ENCODE data around the gene JDP2.
A peak's percentile ranks its signal among the peaks of the same experiment; 100 is the strongest.

The JDP2 gene

GRCh38 chr14:75432411-75432810, 4.6 kb downstream of the JDP2 start:
- H3K4me1 ChIP-seq (ENCODE audit: control insufficient read depth, insufficient read depth, low read length) = peaks cover 40% of the 10 kb centered on the region
- H3K4me3 ChIP-seq (ENCODE audit: low read length) = no peak overlapping the region
- peaks cover 3% of the 10 kb centered on the region for H3K36me3 ChIP-seq (ENCODE audit: control insufficient read depth, insufficient read depth, low read length)
- no peak overlapping the region for H3K9ac ChIP-seq (ENCODE audit: low read length)
- H3K27ac ChIP-seq (ENCODE audit: low read depth, low read length) = no peak overlapping the region
- no peaks in the 10 kb centered on the region for H3K27me3 ChIP-seq (ENCODE audit: control insufficient read depth, insufficient read depth, low read length)

DNA sequence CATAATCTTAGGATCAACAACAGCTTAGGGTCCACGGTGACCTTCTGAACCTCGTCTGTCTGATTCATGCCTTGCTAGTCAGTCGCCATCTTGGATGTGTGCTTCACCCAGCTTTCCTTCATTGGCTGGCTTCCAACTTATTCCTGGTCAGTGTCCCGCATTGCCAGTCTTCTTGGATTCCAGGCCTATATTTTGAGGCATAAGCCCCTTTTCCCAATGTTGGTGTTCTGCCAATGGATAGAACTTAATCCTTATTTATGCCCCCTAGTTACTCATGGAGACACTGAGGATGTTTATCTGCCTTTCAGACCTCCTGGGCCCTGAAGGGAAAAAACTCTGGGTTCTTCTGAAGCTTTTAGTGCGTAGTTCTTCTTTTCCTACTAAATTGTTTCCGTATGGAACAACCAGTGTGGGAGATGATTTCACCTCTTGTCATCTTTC, 5.8 kb downstream of the JDP2 start:
- H3K9ac ChIP-seq (ENCODE audit: low read length) = no peak overlapping the region
- H3K4me3 ChIP-seq (ENCODE audit: low read length) = no peak overlapping the region
- no peak overlapping the region for H3K27ac ChIP-seq (ENCODE audit: low read depth, low read length)
- H3K27me3 ChIP-seq (ENCODE audit: control insufficient read depth, insufficient read depth, low read length) = no peaks in the 10 kb centered on the region
- H3K36me3 ChIP-seq (ENCODE audit: control insufficient read depth, insufficient read depth, low read length) = peaks cover 9% of the 10 kb centered on the region
- peaks cover 40% of the 10 kb centered on the region for H3K4me1 ChIP-seq (ENCODE audit: control insufficient read depth, insufficient read depth, low read length)

GRCh38 chr14:75434138-75434889, 6.5 kb downstream of the JDP2 start:
- no peak overlapping the region for H3K4me3 ChIP-seq (ENCODE audit: low read length)
- H3K36me3 ChIP-seq (ENCODE audit: control insufficient read depth, insufficient read depth, low read length) = peaks cover 9% of the 10 kb centered on the region
- H3K9ac ChIP-seq (ENCODE audit: low read length) = no peak overlapping the region
- peaks cover 36% of the 10 kb centered on the region for H3K4me1 ChIP-seq (ENCODE audit: control insufficient read depth, insufficient read depth, low read length)
- H3K27ac ChIP-seq (ENCODE audit: low read depth, low read length) = no peak overlapping the region
- H3K27me3 ChIP-seq (ENCODE audit: control insufficient read depth, insufficient read depth, low read length) = no peaks in the 10 kb centered on the region

DNA sequence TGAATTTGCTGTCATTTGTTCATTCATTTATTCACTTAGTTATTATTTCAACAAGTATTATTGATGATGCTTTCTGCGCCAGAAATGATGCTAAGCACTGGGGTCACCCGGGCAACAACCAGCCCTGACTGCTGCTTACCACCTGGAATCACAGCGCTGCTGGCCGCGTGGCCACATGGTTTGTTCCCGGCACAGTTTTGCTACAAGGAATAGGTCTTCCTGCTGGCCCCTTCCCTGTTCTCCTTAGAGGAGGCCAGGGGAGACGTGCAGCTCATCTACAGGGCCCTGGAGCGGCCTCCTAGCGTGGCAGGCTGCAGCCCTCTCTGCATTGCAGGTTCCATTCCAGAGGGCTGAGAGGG, 7.0 kb downstream of the JDP2 start:
- no peak overlapping the region for H3K27ac ChIP-seq (ENCODE audit: low read depth, low read length)
- H3K4me1 ChIP-seq (ENCODE audit: control insufficient read depth, insufficient read depth, low read length) = peaks cover 30% of the 10 kb centered on the region
- H3K27me3 ChIP-seq (ENCODE audit: control insufficient read depth, insufficient read depth, low read length) = no peaks in the 10 kb centered on the region
- H3K36me3 ChIP-seq (ENCODE audit: control insufficient read depth, insufficient read depth, low read length) = peaks cover 9% of the 10 kb centered on the region
- no peak overlapping the region for H3K9ac ChIP-seq (ENCODE audit: low read length)
- no peak overlapping the region for H3K4me3 ChIP-seq (ENCODE audit: low read length)

- Histone ChIP-seq H3K4me3 (ENCODE audit: low read length) (no peak overlapping the region), H3K4me1 (ENCODE audit: control insufficient read depth, insufficient read depth, low read length) (peaks cover 27% of the 10 kb centered on the region), H3K27me3 (ENCODE audit: control insufficient read depth, insufficient read depth, low read length) (no peaks in the 10 kb centered on the region), H3K27ac (ENCODE audit: low read depth, low read length) (no peak overlapping the region), H3K9ac (ENCODE audit: low read length) (no peak overlapping the region), H3K36me3 (ENCODE audit: control insufficient read depth, insufficient read depth, low read length) (peaks cover 10% of the 10 kb centered on the region)
These were observed 7.7 kb downstream of the JDP2 start for GRCh38 chr14:75435473-75435872.

DNA sequence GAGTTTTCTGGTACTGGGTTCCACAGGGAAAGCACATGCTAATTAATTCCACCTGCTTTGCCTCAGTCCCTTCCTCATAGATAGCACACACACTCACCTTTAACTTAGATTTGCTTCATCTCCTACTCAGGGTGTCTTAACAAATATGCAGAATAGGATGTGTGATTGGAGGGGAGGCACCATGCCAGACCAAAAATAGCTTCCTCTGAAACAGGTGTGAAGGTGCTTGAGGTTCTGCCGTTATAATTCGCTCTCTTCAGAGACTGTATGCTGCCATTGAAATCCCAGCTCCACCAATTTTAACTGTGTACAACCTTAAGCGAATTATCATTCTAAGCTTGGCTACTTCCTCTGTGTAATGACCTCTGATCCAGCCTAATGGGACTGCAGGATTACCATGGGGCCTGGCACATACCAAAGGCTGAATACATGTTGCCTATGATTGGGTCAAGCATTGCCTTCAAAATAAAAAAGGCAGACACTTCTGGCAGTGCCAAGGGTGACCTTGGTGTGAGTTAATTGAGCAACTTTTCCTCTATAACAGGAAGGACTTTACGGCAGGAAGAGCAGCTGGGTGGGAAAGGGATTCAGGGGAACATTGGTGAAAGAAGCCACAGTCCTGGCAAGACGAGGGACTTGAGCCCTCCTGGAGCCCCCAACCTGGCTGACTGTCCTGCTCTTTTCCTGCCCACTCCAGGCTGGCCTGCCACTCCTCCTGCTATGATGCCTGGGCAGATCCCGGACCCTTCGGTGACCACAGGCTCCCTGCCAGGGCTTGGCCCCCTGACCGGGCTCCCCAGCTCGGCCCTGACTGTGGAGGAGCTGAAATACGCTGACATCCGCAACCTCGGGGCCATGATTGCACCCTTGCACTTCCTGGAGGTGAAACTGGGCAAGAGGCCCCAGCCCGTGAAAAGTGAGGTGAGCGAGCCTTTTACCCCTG, 9.7 kb downstream of the JDP2 start:
- Histone ChIP-seq H3K36me3 (ENCODE audit: control insufficient read depth, insufficient read depth, low read length) (peaks cover 19% of the 10 kb centered on the region), H3K27me3 (ENCODE audit: control insufficient read depth, insufficient read depth, low read length) (no peaks in the 10 kb centered on the region), H3K9ac (ENCODE audit: low read length) (no peak overlapping the region), H3K27ac (ENCODE audit: low read depth, low read length) (no peak overlapping the region), H3K4me3 (ENCODE audit: low read length) (no peak overlapping the region), H3K4me1 (ENCODE audit: control insufficient read depth, insufficient read depth, low read length) (peaks cover 28% of the 10 kb centered on the region)

GRCh38 chr14:75438486-75439080, 10.8 kb downstream of the JDP2 start:
- no peak overlapping the region for H3K27ac ChIP-seq (ENCODE audit: low read depth, low read length)
- peaks cover 28% of the 10 kb centered on the region for H3K4me1 ChIP-seq (ENCODE audit: control insufficient read depth, insufficient read depth, low read length)
- no peak overlapping the region for H3K4me3 ChIP-seq (ENCODE audit: low read length)
- peaks cover 19% of the 10 kb centered on the region for H3K36me3 ChIP-seq (ENCODE audit: control insufficient read depth, insufficient read depth, low read length)
- no peak overlapping the region for H3K9ac ChIP-seq (ENCODE audit: low read length)
- H3K27me3 ChIP-seq (ENCODE audit: control insufficient read depth, insufficient read depth, low read length) = no peaks in the 10 kb centered on the region

DNA sequence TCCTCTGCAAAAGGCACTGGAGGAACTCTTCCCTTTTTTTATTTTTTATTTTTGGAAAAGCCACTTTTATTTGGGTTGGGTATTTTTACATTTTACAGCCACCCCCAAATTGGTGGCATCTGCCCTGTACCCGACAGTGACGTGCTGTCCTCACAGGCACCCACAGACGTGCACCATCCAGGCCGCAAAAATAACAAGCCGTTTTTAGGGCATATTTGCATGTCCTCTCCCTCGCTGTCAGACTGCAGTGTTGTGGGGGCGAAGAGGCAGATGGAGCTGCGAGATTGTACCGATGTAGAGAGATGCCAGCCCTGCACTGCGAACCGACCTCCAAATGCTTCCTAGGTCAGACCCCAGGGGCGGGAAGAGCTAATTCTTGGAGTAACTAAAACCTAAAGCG, 12.2 kb downstream of the JDP2 start:
- Histone ChIP-seq H3K27ac (ENCODE audit: low read depth, low read length) (no peak overlapping the region), H3K27me3 (ENCODE audit: control insufficient read depth, insufficient read depth, low read length) (no peaks in the 10 kb centered on the region), H3K4me3 (ENCODE audit: low read length) (no peak overlapping the region), H3K9ac (ENCODE audit: low read length) (no peak overlapping the region), H3K4me1 (ENCODE audit: control insufficient read depth, insufficient read depth, low read length) (peaks cover 16% of the 10 kb centered on the region), H3K36me3 (ENCODE audit: control insufficient read depth, insufficient read depth, low read length) (peaks cover 19% of the 10 kb centered on the region)

DNA sequence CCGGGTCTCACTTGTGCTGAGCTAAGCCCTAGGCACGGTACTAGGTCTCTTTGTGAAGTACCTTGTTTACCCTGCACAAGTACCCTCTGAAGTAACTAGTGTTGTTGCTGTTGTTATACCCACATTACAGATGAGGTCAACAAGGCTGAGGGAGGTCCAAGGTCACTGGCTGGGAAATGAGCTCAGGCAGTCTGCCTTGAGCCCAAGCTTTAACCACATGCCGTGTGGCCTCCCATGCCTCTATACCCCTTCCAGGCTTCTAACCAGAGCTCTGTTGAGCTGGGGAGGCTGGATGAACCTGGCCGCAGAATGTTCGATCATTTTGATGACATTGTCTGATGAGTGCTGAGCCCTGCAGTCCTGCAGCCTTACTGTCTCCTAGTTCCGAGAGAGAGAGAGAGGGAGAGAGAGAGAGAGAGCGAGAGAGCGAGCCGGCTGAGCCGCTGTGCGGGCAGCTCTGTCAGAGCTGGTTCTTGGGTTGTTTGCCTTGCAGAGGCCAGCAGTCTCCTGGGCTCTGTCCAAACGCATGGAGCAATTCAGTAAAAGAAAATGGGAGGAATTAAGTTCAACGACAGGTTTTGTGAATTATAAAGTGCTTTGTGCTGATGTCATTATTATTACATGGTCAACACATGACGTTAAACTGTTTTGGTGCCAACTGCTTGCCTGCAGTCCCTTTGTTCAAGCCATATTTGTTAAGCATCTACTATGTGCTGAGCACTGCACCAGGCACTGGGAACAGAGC, 13.1 kb downstream of the JDP2 start:
- H3K4me3 ChIP-seq (ENCODE audit: low read length) = no peak overlapping the region
- peaks cover 12% of the 10 kb centered on the region for H3K4me1 ChIP-seq (ENCODE audit: control insufficient read depth, insufficient read depth, low read length)
- H3K36me3 ChIP-seq (ENCODE audit: control insufficient read depth, insufficient read depth, low read length) = peaks cover 19% of the 10 kb centered on the region
- no peaks in the 10 kb centered on the region for H3K27me3 ChIP-seq (ENCODE audit: control insufficient read depth, insufficient read depth, low read length)
- H3K27ac ChIP-seq (ENCODE audit: low read depth, low read length) = peak overlapping the region; percentile 62
- H3K9ac ChIP-seq (ENCODE audit: low read length) = no peak overlapping the region

DNA sequence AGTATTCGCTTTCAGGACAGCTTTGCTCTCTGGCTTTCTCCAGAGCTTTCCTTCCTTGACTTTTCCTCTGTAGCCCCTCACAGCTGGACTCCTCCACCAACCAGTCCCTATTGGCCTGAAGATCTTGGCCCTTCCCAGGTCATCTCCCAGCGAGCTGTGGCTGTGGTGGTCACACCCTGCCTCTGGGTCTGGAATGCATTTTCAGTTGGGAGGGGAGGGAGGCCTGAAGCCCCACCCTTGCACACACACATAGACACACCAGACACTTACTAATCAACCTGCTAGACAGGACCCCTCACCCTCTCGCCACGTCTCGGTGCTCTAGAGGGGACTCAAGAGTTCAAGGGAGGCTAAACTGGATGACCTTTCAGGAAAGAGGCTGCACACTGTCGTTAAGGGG, 13.9 kb downstream of the JDP2 start:
- Histone ChIP-seq H3K4me3 (ENCODE audit: low read length) (no peak overlapping the region), H3K27me3 (ENCODE audit: control insufficient read depth, insufficient read depth, low read length) (no peaks in the 10 kb centered on the region), H3K27ac (ENCODE audit: low read depth, low read length) (peak overlapping the region; percentile 62), H3K4me1 (ENCODE audit: control insufficient read depth, insufficient read depth, low read length) (peaks cover 12% of the 10 kb centered on the region), H3K36me3 (ENCODE audit: control insufficient read depth, insufficient read depth, low read length) (peaks cover 16% of the 10 kb centered on the region), H3K9ac (ENCODE audit: low read length) (no peak overlapping the region)

DNA sequence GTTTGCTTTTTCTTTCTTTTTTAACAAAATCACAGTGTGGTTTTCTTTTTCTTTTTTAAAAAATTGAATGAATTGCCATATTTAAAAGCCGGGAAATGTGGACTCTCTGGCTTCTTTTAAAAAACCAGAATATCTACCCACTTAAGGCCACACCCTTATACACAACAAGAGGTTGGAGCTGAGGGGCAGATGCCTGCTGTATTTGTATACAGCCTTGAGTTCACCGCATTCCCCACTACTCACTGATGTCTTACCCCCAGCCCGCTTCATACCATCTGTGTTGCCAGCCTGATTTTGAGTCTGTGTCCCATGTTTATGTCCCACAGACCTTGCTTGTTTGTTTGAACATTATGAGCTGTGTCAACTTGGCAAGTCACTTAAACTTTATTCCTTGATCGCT, 14.3 kb downstream of the JDP2 start:
- Histone ChIP-seq H3K9ac (ENCODE audit: low read length) (no peak overlapping the region), H3K27me3 (ENCODE audit: control insufficient read depth, insufficient read depth, low read length) (no peaks in the 10 kb centered on the region), H3K4me1 (ENCODE audit: control insufficient read depth, insufficient read depth, low read length) (peaks cover 12% of the 10 kb centered on the region), H3K27ac (ENCODE audit: low read depth, low read length) (peak overlapping the region; percentile 62), H3K36me3 (ENCODE audit: control insufficient read depth, insufficient read depth, low read length) (peaks cover 16% of the 10 kb centered on the region), H3K4me3 (ENCODE audit: low read length) (no peak overlapping the region)

GRCh38 chr14:75442642-75443041, 14.8 kb downstream of the JDP2 start:
- Histone ChIP-seq H3K4me1 (ENCODE audit: control insufficient read depth, insufficient read depth, low read length) (peaks cover 12% of the 10 kb centered on the region), H3K4me3 (ENCODE audit: low read length) (no peak overlapping the region), H3K27me3 (ENCODE audit: control insufficient read depth, insufficient read depth, low read length) (no peaks in the 10 kb centered on the region), H3K27ac (ENCODE audit: low read depth, low read length) (no peak overlapping the region), H3K9ac (ENCODE audit: low read length) (no peak overlapping the region), H3K36me3 (ENCODE audit: control insufficient read depth, insufficient read depth, low read length) (peaks cover 16% of the 10 kb centered on the region)
